H1 (cell line): ENCODE data around the gene RILPL1.

Experiments used
- CTCF ChIP-seq, 3 experiments: IDR thresholded peaks; 1 replicate in 2 of 3; 2 replicates in 1 of 3; pipeline versions ENCODE4 v1.5.1 to v1.6.1; 2011; ENCODE audit warnings: low read length in 3 of 3, mild to moderate bottlenecking in 3 of 3, inconsistent platforms in 2 of 3, low read depth in 1 of 3, moderate library complexity in 1 of 3; ENCODE audit not compliant: insufficient read depth in 1 of 3; ENCODE audit errors: control extremely low read depth in 1 of 3
- EP300 ChIP-seq, 2 experiments: IDR thresholded peaks; 1 replicate in 1 of 2; 2 replicates in 1 of 2; pipeline ENCODE4 v1.6.1; 2011 to 2012; ENCODE audit warnings: low read depth in 2 of 2, low read length in 2 of 2, mild to moderate bottlenecking in 2 of 2, borderline replicate concordance in 1 of 2, inconsistent platforms in 1 of 2, moderate library complexity in 1 of 2
- HDAC2 ChIP-seq, 2 experiments: fragments of 300-600 bp in 1 of 2; sonication (generic) in 1 of 2; IDR thresholded peaks; 2 replicates each; pipeline ENCODE4 v1.6.1; 2011 to 2012; ENCODE audit warnings: low read depth in 2 of 2, low read length in 2 of 2, mild to moderate bottlenecking in 2 of 2, moderate library complexity in 2 of 2, borderline replicate concordance in 1 of 2, inconsistent platforms in 1 of 2
- POLR2A ChIP-seq, 2 experiments: IDR thresholded peaks; 1 replicate in 1 of 2; 2 replicates in 1 of 2; pipeline ENCODE4 v1.6.1; 2011; ENCODE audit warnings: low read depth in 2 of 2, low read length in 2 of 2, mild to moderate bottlenecking in 2 of 2; ENCODE audit errors: control extremely low read depth in 1 of 2
- SP2 ChIP-seq: IDR thresholded peaks from 2 replicates; pipeline ENCODE4 v1.6.1; 2012; ENCODE audit warnings: mild to moderate bottlenecking, low read length, inconsistent platforms

DNA sequence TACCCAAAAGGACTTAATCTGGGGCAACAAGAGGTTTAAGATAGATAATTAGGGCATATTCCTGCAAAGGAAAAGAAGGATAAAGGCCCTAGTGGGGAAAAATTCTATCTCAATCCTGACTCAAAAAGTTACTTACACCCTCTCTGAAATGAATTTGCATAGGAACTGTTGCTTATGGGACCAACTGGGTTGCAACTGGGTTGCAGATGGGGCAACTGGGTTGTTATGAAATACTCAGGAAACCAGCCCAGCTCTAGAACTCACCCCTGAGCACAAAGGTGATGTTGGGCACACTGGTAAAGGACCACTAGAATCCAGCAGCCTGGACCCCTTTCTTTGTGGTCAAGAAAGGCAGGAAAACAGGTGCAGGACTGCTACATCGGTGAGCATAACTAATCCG is 17.2 kb upstream of the RILPL1 start:
- no peak for TF ChIP-seq HDAC2 (IDR thresholded peaks at IDR 0.05; ENCODE audit: borderline replicate concordance in 1 of 2, low read depth in 2 of 2, low read length in 2 of 2)
- TF ChIP-seq CTCF (IDR thresholded peaks at IDR 0.05; ENCODE audit: control extremely low read depth in 1 of 3, insufficient read depth in 1 of 3, low read depth in 1 of 3, low read length in 3 of 3): no peak
- TF ChIP-seq SP2: no peak
- TF ChIP-seq EP300 (IDR thresholded peaks at IDR 0.05; ENCODE audit: borderline replicate concordance in 1 of 2, low read depth in 2 of 2, low read length in 2 of 2): no peak
- no peak for TF ChIP-seq POLR2A (IDR thresholded peaks at IDR 0.05; ENCODE audit: control extremely low read depth in 1 of 2, low read depth in 2 of 2, low read length in 2 of 2)
